ENCODE measurements around the gene PRKD2.
"Not testable (repeated sequence)": the region's sequence is repeated elsewhere in the genome, so short reads cannot be mapped to it uniquely, and the experiment has no call there.

The PRKD2 gene

DNA sequence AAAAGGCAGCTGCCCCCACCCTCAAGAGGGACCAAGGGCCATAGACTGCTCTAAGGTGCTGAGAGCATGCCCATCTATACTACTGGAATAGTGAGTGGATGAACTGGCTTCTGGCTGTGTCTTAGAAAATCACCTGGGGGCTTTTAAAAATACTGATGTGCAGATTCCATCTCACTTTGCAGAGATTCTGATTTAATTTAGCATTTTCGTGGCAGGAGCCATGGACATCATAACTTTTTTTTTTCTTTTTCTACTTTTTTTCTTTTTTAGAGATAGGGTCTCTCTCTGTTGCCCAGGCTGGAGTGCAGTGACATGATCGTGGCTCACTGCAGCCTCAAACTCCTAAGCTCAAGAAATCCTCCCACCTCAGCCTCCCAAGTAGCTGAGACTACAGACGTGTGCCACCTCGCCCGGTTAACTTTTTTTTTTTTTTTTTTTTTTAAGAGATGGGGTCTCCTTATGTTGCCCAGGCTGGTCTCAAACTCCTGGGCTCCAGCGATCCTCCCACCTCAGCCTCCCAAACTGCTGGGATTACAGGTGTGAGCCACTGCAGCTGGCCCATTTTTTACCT is 4.1 kb downstream of the PRKD2 start:
- DNase-seq (ENCODE audit: low read depth in 3 of 3, low spot score in 1 of 3), result not testable (repeated sequence)

DNA sequence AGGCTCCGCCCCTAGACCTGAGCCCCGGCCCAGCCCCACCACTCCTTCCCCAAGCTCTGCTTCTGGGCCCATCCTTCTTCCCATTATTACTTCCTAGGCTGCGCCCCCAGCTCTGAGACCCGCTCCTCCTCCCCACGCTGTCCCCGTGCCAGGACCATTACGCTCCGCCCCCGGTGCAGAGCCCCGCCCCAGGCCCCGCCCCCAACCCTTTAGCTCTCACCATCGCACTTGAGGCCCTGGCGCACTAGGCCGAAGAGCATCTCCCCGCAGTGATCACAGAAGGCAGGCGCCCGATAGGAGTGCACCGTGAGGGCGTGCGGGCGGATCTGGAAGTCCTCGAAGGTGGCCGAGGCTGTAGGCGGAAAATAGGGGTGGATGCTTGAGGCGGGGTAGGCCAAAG is 6.2 kb downstream of the PRKD2 start:
- no peak for DNase-seq (ENCODE audit: low read depth in 3 of 3, low spot score in 1 of 3)

DNA sequence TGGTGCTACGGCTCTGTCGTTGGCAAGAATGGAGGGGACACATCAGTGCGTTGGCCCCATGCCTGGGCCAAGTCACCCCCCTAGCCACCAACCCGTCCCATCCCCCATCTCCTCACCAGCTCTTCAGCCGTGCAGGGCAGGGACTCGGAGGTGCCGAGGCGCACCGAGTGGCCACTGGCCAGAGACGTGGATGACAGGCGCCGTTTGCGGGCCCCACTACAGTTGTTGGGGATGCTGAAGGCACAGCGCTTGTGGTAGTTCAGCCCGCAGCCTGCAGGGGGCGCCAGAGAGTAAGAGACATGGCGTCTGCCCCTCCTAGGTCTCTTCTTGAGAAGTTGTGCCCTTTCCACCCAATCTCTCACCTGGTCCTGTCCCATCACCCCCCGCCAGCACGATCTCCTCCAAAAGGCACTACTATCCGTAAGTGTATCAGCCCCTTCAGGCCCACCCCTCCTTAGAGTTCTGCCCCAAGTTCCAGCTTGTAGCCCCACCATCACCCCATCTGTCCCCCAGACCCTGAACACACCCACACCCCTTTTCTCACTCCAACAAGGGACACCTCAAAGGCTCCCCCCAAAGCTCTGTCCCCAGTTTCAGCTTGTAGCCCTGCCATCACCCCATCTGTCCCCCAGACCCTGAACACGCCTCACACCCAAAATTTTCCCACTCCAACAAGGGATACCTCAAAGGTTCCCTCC is 12.4 kb downstream of the PRKD2 start:
- peak; percentile 59 to 94 (median 77) for DNase-seq (ENCODE audit: low read depth in 3 of 3, low spot score in 1 of 3)

DNA sequence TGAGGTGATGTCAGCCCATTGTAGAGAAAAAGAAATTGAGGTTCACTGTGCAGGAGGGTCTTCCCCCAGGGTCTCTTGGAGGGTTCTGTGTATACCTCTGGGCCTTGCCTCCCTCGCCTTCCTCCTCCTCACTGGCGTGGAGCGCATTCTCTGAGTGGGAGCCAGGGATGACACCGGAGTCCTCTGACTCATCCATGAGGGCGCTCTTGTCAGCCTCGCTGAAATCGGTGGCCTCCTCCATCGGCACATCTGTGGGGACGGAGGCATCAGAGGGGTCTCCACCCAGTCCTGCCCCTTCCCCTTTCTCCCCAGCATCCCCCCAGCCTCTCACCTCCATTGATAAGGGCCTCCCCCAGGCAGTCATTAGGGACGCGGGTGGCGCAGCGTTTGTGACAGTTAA is 16.2 kb downstream of the PRKD2 start:
- DNase-seq (ENCODE audit: low read depth in 3 of 3, low spot score in 1 of 3), result no peak

DNA sequence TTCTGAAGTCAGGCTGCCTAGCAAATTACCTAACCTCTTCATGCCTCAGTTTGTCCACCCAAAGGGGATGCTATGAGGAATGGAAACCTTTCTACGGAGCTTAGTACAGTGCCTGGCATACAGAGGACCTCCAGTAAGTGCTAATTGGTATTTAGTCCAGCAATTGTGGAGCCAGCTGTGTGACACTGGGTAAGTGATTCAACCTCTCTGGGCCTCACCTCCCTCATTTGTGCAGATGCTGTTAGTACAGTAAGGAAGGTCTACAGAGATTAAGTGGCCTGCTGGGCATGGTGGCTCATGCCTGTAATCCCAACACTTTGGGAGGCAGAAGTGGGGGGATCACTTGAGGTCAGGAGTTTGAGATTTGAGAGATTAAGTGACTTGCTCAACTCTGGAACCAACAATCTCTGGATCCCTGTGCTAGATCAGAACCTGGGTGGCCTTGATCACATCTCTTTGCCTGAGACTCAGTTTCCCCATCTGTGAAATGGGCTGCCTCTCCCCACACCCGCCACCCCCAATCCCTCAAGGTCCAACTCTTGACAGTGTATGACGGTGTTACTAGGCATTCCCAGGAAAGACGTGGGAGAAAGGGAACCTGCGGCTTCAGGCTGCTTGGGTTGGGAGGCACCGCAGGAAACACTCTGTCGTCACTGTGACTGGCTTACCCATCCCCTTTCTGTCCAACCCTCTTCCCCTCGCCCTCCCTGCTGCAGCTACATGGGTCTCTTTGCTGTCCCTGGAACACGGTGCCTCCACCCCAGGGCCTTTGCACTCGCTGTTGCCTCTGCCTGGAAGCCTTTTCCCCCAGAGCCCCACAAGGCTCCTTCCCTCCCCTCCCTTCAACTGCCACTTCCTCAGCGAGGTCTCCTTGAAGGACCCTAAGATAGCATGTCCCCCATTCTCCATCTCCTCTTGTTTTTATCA is 18.3 kb downstream of the PRKD2 start:
- DNase-seq (ENCODE audit: low read depth in 3 of 3, low spot score in 1 of 3), result no peak

DNA sequence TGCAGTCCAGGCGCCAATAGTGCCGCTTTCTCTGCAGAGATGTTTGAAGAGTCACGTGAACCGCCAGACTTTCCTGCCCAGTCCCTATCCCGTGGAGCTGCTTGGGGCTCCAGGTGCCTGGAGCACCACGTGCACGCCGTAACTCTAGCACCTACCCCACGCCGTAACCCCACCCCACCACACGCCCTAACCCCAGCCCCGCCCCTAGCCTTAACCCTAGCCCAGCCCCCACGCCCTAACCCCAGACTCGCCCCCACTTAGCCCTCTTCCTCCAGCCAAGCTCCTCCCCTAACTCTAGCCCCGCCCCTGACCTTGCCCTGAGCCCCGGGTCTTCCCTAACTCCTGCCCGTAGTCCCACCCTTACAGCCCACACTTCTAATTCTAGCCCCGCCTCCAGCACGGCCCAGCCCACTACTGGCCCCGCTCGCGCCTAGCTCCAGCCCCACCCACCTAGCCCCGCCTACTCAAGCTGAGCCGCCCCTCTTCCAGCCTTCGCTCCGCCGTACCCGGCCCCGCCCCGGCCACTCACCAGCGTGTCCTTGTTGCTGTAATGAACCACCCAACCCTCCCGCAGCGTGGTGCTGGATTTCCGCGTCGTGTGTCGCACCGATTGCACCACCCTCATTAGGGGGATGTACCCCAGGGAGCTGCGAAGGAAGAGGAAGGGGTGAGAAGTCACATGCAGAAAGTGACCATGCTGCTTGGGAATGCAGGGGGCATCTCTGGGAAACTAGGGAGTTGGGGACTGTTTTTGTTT is 19.5 kb downstream of the PRKD2 start:
- DNase-seq (ENCODE audit: low read depth in 3 of 3, low spot score in 1 of 3), result no peak

DNA sequence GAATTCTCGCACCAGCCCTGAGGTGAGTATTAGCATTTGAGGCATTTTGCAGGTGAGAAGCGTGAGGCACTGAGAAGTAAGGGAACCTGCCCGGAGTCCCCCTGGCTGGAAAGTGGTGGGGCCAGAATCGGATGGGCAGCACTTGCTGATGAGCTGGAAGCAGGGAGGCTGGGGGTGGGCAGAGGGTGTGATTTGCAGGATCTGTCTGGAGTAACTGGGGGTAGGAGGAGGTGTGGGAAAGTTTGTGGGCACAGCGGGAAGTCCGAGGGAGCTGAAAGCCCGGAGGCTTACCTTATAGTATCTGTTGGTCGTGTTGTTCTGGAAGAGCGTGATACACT is 20.1 kb downstream of the PRKD2 start:
- DNase-seq (ENCODE audit: low read depth in 3 of 3, low spot score in 1 of 3), result no peak

DNA sequence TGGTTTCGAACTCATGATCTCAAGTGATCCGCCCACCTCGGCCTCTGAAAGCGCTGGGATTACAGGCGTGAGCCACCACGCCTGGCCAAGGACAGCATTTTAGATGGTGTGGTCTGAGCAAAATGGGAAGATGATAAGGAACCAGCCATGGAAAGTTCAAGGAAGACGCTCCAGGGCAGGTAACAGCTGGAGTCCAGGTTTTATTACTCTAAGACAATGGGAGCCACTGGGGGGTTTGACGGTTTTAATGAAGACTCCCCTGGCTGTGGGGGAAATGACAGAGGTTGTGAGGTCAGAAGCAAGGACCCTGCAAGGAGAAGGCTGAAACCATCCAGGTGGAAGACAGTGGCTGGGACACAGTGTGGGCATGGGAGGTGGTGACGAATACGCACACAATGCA is 20.9 kb downstream of the PRKD2 start:
- DNase-seq (ENCODE audit: low read depth in 3 of 3, low spot score in 1 of 3), result no peak

DNA sequence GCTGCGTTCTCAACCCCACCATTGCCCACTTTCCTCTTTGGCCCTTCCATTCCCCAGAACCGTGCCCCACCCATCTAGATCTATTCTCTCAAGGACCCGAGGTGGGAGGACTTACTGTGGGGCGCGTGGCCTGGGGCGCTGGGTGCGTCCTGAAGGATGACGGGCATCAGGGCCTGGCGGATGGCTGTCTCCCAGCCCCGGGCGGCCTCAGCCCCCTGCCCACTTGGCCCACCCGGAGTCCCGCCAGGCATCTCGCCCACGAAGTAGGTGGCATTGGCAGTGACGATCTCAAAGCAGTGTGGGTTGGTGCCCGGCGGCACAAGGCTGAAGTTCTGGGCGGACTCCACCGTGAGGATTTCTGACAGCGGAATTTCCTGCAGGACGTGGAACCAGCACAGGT is 23.2 kb downstream of the PRKD2 start:
- no peak for DNase-seq (ENCODE audit: low read depth in 3 of 3, low spot score in 1 of 3)

DNA sequence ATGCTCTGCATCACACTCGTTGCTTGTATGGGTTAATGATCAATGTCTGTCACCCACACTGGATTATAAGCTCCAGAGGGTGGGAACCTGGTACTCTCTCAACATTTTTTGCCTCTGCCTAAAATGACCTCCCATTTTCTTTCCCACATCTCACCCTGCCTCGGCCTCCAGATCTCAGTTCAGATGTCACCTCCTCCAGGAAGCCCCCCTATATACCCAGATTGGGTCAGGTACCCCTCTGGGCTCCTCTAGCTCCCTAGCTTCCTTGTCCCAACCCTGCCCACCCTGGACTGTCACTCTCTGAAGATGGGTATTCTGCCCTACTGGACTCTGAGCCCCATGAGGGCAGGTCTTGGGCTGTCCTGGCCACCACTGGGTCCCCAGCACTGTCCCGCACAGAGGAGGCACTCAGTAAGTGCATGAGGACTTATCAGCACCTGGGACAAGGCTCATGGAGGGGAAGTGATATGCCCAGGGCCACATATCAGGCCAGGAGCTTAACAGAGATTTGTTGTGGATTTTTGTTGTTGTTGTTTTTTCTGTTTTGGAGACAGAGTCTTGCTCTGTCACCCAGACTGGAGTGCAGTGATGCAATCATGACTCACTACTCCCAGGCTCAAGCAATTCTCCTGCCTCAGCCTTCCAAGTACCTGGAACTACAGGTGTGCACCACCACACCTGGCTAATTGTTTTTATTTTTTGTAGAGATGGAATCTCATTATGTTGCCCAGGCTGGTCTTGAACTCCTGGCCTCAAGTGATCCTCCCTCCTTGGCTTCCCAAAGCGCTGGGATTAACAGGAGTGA is 23.8 kb downstream of the PRKD2 start:
- no peak for DNase-seq (ENCODE audit: low read depth in 3 of 3, low spot score in 1 of 3)

DNA sequence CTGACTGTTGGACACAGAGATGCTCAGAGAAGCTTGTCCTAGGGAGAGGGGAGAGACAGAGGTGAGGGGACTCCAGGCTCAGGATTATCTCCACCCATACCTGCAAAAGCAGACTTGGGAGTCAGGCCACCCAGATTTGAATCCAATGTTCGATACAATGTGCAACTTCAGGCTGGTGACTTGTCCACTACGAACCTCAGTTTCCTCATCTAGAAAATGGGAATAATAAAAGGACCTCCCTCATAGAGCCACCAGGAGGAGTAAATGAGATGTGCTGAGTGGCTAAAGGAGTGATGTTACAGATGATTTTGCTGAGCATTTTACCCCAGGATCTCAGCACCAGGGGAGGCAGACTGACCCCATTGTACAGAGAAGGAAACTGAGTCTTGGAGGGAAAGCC is 25.0 kb downstream of the PRKD2 start:
- DNase-seq (ENCODE audit: low read depth in 3 of 3, low spot score in 1 of 3), result no peak

DNA sequence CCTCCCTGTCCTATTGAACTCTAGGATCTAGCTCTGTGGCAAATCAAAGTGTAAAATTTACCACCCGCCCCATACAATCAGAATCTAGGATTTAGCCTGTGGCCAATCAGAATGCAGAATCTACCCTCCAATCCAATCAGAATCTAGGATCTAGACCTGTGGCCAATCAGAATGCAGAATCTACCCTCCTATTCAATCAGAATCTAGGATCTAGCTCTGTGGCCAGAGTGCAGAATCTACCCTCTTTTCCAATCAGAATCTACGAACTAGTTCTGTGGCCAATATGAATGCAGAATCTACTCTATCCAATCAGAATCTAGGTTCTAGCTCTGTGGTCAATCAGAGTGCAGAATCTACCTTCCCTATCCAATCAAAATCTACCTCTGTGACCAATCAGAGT is 25.8 kb downstream of the PRKD2 start:
- DNase-seq (ENCODE audit: low read depth in 3 of 3, low spot score in 1 of 3), result no peak

DNA sequence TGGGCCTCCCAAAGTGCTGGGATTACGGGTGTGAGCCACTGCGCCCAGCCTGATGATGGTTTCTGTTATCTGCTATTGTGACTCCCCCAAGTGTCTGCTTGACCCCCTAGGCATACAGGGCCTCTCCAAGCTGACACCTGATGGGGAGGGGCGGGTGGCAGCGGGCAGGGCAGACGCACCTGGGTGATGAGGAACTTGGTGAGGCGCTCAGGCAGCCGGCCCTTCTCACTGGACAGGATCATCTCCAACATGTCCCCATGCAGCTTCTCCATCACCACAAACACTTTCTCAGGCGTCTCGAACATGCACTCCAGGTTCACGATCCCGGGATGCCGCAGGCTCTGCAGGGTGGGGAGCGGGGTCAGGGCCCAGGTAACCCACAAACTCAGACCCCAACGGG is 27.6 kb downstream of the PRKD2 start:
- no peak for DNase-seq (ENCODE audit: low read depth in 3 of 3, low spot score in 1 of 3)

DNA sequence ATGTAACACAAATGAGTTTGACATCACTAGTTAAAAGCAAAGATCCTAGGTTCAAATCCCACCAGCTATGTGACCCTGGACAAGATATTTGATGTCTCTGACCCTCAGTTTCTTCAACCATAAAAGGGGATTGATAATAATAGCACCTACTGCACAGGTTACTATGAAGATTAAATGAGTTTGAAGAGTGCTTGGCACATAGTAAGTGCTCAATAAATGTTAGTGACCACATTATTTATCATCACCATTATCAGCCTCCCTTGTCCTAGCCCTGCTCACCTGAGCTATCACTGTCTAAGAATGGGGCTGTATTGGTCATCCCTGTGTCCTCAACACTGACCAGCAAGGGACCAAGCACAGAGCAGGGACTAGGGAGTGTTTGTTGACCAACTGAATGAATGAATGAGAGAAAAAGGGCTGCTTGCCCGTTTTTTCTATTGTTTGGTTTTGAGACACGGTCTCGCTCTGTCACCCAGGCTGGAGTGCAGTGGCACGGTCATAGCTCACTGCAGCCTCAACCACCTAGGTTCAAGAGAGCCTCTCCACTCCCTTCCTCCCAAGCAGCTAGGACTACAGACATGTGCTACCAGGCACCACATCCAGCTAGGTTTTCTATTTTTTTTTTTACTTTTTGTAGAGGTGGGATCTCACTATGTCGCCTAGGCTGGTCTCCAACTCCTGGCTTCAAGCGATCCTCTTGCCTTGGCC is 29.3 kb downstream of the PRKD2 start:
- DNase-seq (ENCODE audit: low read depth in 3 of 3, low spot score in 1 of 3), result no peak

DNA sequence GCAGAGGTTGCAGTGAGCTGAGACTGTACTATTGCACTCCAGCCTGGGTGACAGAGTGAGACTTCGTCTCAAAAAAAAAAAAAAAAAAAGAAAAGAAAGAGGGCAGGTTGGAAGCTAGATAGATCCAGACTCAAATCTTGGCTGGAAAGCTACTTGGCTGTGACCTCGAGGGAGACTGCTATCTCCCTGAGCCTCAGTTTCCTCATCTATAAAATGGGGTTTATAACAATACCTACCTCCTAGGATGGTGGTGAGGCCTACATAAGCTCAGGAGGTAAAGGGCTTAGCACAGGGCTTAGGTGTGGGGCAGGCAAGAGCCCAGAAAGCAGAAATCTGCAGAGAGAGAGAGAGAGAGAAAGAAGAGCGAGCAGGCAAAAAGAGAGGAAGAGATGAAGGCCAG is 31.7 kb downstream of the PRKD2 start:
- DNase-seq (ENCODE audit: low read depth in 3 of 3, low spot score in 1 of 3), result no peak

DNA sequence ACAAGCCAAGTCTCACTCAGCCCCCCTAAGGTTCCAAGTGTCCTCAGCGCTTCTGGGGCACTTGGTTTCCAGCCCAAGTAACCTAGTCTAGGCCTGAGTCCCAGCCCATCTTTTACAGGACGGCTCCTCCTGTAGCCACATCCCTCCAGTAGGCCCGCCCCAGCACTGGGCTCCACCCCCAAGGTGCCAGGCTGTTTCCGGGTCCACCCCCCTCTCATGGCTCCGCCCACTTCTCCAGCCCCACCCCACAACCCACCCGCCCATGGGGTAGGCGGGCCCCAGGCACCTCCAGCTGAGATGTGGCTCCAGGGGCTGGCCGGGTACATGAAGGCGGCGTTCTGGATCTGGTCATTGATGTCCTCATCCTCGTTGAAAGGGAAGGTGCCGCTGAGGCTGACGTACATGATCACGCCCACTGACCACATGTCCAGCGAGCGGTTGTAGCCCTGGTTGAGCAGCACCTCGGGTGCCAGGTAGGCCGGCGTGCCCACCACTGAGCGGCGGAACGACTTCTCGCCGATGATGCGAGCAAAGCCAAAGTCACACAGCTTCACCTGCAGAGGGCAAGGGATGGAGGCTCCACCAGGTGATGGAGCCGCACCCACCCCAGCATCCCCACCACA is 38.7 kb downstream of the PRKD2 start:
- peak in 2 of 3 donors; percentile 16 to 35 for DNase-seq (ENCODE audit: low read depth in 3 of 3, low spot score in 1 of 3)

DNA sequence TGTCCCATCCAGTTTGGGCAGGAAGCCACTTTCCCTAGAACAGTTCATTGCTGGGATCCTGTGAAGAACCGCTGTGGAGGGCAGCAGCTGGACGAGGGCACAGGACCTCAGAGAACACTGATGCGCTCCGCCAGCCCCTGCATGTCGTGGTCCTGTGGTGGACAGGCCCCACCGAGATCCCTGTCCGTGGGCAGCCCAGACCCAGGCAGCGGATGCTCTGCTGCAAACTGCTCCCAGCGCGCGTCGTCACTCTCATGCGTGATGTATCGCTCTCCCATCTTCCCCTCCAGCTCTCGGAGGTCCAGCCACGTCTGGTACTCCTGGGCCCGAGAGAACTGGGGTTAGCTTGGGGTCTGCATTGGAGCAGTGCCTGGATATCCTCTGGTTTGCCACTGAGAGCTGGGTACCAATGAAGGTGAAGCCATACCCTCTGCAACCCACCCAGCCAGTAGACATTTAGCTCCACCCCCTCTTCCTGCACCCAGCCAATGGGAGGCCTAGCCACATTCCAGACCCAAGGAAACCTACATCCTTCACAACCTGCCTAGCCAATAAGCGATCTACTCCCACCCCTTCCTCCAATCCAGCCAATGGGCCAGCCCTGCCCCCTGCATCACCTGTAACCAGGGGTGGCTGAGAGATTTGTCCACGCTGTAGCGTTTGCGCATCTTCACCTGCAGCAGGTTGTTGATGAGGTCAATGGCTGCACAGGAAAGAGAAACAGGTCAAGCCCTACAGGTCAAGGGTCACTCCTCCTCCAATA is 42.3 kb downstream of the PRKD2 start:
- DNase-seq (ENCODE audit: low read depth in 3 of 3, low spot score in 1 of 3), result no peak

DNA sequence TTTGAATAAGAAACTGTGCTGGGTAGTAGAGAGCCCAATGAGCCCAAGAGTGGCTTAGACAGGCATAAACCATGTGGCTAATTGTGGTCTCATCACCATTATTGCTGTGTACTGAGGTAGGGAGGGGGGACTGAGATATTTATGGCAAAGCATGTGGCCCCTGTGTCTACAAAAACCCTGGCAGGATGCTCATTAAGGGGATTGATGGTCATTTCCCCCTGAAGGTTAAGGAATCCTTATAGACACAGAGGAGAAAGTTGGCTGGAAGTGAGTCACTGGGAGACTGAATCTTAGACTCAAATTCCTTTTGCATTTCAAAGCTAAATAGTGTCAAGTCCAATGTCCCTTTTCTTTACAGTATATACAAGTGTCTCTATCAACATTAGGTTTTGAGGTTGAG is 46.1 kb downstream of the PRKD2 start:
- no peak for DNase-seq (ENCODE audit: low read depth in 3 of 3, low spot score in 1 of 3)

DNA sequence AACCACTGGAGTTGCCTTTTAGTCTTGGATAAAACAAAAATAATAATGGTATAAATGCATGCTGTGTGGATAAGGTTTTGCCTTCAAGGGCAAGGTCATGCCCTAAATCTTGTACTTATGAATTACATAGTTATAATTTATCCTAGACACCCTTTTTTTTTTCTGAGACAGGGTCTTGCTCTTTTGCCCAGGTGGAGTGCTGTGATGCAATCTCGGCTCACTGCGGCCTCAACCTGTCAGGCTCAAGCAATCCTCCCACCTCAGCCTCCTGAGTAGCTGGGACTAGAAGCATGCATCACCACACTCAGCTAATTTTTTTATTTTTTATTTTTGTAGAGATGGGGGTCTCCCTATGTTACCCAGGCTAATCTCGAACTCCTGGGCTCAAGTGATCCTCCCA is 48.3 kb downstream of the PRKD2 start:
- no peak for DNase-seq (ENCODE audit: low read depth in 3 of 3, low spot score in 1 of 3)
